Right lobe of liver (tissue), 4 donors: ENCODE data around the gene MBNL2.

Source experiments
- POLR2A ChIP-seq: fragments of 450-650 bp; IDR thresholded peaks from one replicate; pipeline ENCODE4 v1.6.1; 2017; ENCODE audit warnings: antibody characterized with exemption, mild to moderate bottlenecking
- TF ChIP-seq, protein P1 (sequence below), 4 donors: fragments of 200-600 bp in 3 of 4; fragments of 450-650 bp in 1 of 4; IDR thresholded peaks; one replicate each; pipeline versions ENCODE4 v1.5.1 to v1.8.0; 2016 to 2022; ENCODE audit warnings: antibody characterized with exemption in 4 of 4, mild to moderate bottlenecking in 2 of 4
- donor health status: DM: no; HTN: no; CAD: no.
- donor health status: DM: no; HTN: no; CAD: no.
- donor health status: DM: no; HTN: yes; CAD: no.

DNA sequence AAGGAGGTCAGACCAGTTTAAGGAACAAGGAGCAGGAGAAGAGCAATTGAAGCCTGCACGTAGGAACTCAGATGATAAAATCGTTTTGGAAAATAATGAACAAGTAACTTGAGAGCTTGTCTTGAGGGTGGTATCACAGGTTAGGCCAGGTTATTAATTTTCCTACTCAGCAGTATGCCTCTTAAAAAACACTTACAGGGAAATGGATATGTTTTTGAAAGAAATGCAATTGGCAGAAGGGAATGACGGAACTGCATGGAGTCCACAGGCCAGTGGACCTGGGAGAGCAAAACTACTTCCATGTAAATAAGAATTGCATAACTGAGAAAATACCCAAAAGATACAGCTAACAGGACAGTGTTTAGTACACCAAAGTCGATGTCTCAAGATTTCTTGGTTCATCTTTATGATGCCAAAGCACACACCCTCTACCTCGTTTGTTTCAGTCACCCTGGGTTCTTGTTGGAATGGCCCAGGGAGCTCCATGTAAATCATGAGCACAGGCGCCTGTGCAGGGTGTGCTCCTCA, 35.2 kb downstream of the MBNL2 start:
- no peak for TF ChIP-seq POLR2A
- TF ChIP-seq, protein P1, sequence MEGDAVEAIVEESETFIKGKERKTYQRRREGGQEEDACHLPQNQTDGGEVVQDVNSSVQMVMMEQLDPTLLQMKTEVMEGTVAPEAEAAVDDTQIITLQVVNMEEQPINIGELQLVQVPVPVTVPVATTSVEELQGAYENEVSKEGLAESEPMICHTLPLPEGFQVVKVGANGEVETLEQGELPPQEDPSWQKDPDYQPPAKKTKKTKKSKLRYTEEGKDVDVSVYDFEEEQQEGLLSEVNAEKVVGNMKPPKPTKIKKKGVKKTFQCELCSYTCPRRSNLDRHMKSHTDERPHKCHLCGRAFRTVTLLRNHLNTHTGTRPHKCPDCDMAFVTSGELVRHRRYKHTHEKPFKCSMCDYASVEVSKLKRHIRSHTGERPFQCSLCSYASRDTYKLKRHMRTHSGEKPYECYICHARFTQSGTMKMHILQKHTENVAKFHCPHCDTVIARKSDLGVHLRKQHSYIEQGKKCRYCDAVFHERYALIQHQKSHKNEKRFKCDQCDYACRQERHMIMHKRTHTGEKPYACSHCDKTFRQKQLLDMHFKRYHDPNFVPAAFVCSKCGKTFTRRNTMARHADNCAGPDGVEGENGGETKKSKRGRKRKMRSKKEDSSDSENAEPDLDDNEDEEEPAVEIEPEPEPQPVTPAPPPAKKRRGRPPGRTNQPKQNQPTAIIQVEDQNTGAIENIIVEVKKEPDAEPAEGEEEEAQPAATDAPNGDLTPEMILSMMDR (IDR thresholded peaks at IDR 0.05), result no peak
